ENCODE data around the gene BLTP3B.
A peak's percentile ranks its signal among the peaks of the same experiment; 100 is the strongest.

The BLTP3B gene

GRCh38 chr12:100146252-100146651, 3.6 kb upstream of the BLTP3B start:
- no peak overlapping the region for H3K4me3 Mint-ChIP-seq
- no peak for TF ChIP-seq CTCF (IDR thresholded peaks at IDR 0.05; ENCODE audit: unreplicated experiment in 3 of 3)
- peaks cover 5% of the 10 kb centered on the region for H3K4me1 Mint-ChIP-seq
- H3K27me3 Mint-ChIP-seq (ENCODE audit: low read depth) = no peaks in the 10 kb centered on the region
- H3K27ac Mint-ChIP-seq = no peak overlapping the region
- no peaks in the 10 kb centered on the region for H3K9me3 Mint-ChIP-seq
- H3K36me3 Mint-ChIP-seq (ENCODE audit: low read depth) = no peaks in the 10 kb centered on the region

GRCh38 chr12:100145643-100146042, 3.0 kb upstream of the BLTP3B start:
- Mint-ChIP-seq H3K4me3 (no peak overlapping the region), H3K27ac (no peak overlapping the region), H3K27me3 (ENCODE audit: low read depth) (no peaks in the 10 kb centered on the region), H3K36me3 (ENCODE audit: low read depth) (no peaks in the 10 kb centered on the region), H3K9me3 (no peaks in the 10 kb centered on the region), H3K4me1 (peaks cover 5% of the 10 kb centered on the region)
- no peak for TF ChIP-seq CTCF (IDR thresholded peaks at IDR 0.05; ENCODE audit: unreplicated experiment in 3 of 3)

- Mint-ChIP-seq H3K36me3 (ENCODE audit: low read depth) (no peaks in the 10 kb centered on the region), H3K4me1 (peaks cover 30% of the 10 kb centered on the region), H3K4me3 (peak overlapping the region; percentile 91 to 98 (median 97)), H3K27me3 (ENCODE audit: low read depth) (no peaks in the 10 kb centered on the region), H3K9me3 (no peaks in the 10 kb centered on the region), H3K27ac (peak overlapping the region; percentile 93 to 94 (median 94))
- no peak for TF ChIP-seq CTCF (IDR thresholded peaks at IDR 0.05; ENCODE audit: unreplicated experiment in 3 of 3)
These were observed 450 bp downstream of the BLTP3B start for GRCh38 chr12:100141998-100142850.

- Mint-ChIP-seq H3K4me3 (peak overlapping the region; percentile 91 to 98 (median 97)), H3K27me3 (ENCODE audit: low read depth) (no peaks in the 10 kb centered on the region), H3K36me3 (ENCODE audit: low read depth) (no peaks in the 10 kb centered on the region), H3K4me1 (peaks cover 30% of the 10 kb centered on the region), H3K27ac (peak overlapping the region; percentile 92 to 94 (median 94)), H3K9me3 (no peaks in the 10 kb centered on the region)
- no peak for TF ChIP-seq CTCF (IDR thresholded peaks at IDR 0.05; ENCODE audit: unreplicated experiment in 3 of 3)
These were observed 1.0 kb downstream of the BLTP3B start for GRCh38 chr12:100141666-100141997.

- no peak for TF ChIP-seq CTCF (IDR thresholded peaks at IDR 0.05; ENCODE audit: unreplicated experiment in 3 of 3)
- Mint-ChIP-seq H3K4me3 (peak overlapping the region in 1 of 3 experiments; percentile 2), H3K36me3 (ENCODE audit: low read depth) (peaks cover 9% of the 10 kb centered on the region), H3K27ac (peak overlapping the region in 1 of 3 experiments; percentile 33), H3K9me3 (no peaks in the 10 kb centered on the region), H3K27me3 (ENCODE audit: low read depth) (no peaks in the 10 kb centered on the region), H3K4me1 (peaks cover 30% of the 10 kb centered on the region)
These were observed 3.9 kb downstream of the BLTP3B start for GRCh38 chr12:100138803-100139098.

Measured in nephron (organoid).